HepG2 (cell line): ENCODE data around the gene PPFIA3. TPM values are rescaled to one million over a fixed set of nuclear protein-coding genes. Genes with fewer than 3 reads are reported as not detected.
A peak's percentile ranks its signal among the peaks of the same experiment; 100 is the strongest.

Source experiments
- ARNTL ChIP-seq: sonication (generic); formaldehyde crosslinking; IDR thresholded peaks from 2 replicates; pipeline ENCODE4 v1.4.0; 2020; ENCODE audit warnings: mild to moderate bottlenecking, missing genetic modification reagents
- ATF1 ChIP-seq: IDR thresholded peaks from 2 replicates; pipeline ENCODE4 v1.6.1; 2016; ENCODE audit warnings: mild to moderate bottlenecking, control low read depth
- ATF4 ChIP-seq, 2 experiments: fragments of 450-650 bp in 1 of 2; sonication (generic) in 1 of 2; formaldehyde crosslinking; IDR thresholded peaks; 2 replicates each; pipeline versions ENCODE4 v1.5.0 to v1.8.0; 2020 to 2022; ENCODE audit warnings: mild to moderate bottlenecking in 1 of 2, missing genetic modification reagents in 1 of 2
- EED ChIP-seq: sonication (generic); formaldehyde crosslinking; IDR thresholded peaks from 2 replicates; pipeline ENCODE4 v1.5.0; 2020; ENCODE audit warnings: mild to moderate bottlenecking, missing genetic modification reagents
- HMGXB4 ChIP-seq, 2 experiments: sonication (generic) in 1 of 2; formaldehyde crosslinking in 1 of 2; IDR thresholded peaks; 2 replicates each; pipeline versions ENCODE4 v1.4.0 to v1.6.1; 2018 to 2020; ENCODE audit warnings: missing genetic modification reagents in 2 of 2, borderline replicate concordance in 1 of 2, low read depth in 1 of 2, mild to moderate bottlenecking in 1 of 2, missing biosample characterization in 1 of 2
- HOXA3 ChIP-seq: sonication (generic); formaldehyde crosslinking; IDR thresholded peaks from 2 replicates; pipeline ENCODE4 v1.5.0; 2020; ENCODE audit warnings: missing genetic modification reagents
- JUND ChIP-seq: sonication (generic); formaldehyde crosslinking; IDR thresholded peaks from 2 replicates; pipeline ENCODE4 v1.8.0; 2022; ENCODE audit warnings: mild to moderate bottlenecking, missing genetic modification reagents
- KDM4B ChIP-seq: sonication (generic); formaldehyde crosslinking; IDR thresholded peaks from 2 replicates; pipeline ENCODE4 v1.4.0; 2020; ENCODE audit warnings: missing genetic modification reagents
- PBX2 ChIP-seq: IDR thresholded peaks from 2 replicates; pipeline ENCODE4 v1.6.1; 2016; ENCODE audit warnings: control low read depth
- PHB2 ChIP-seq: fragments of 450-650 bp; IDR thresholded peaks from 2 replicates; pipeline ENCODE4 v1.6.1; 2018; ENCODE audit not compliant: partially characterized antibody
- TEAD3 ChIP-seq: optimal IDR thresholded peaks from 2 replicates; pipeline ENCODE3; 2016; ENCODE audit warnings: borderline replicate concordance
- THYN1 ChIP-seq: sonication (generic); formaldehyde crosslinking; IDR thresholded peaks from 2 replicates; pipeline ENCODE4 v1.8.1; 2023; ENCODE audit warnings: low read depth, mild to moderate bottlenecking, moderate library complexity, missing genetic modification reagents, borderline replicate concordance
- TRIM24 ChIP-seq: sonication (generic); formaldehyde crosslinking; IDR thresholded peaks from 2 replicates; pipeline ENCODE4 v1.8.0; 2022; ENCODE audit warnings: mild to moderate bottlenecking, missing genetic modification reagents
- YEATS4 ChIP-seq: sonication (generic); formaldehyde crosslinking; IDR thresholded peaks from 2 replicates; pipeline ENCODE4 v1.4.0; 2020; ENCODE audit warnings: missing genetic modification reagents, borderline replicate concordance
- ZKSCAN1 ChIP-seq: fragments of 150-350 bp; IDR thresholded peaks from 2 replicates; pipeline ENCODE4 v1.6.1; 2014; ENCODE audit warnings: low read length
- ZNF33B ChIP-seq: sonication (generic); formaldehyde crosslinking; IDR thresholded peaks from 2 replicates; pipeline ENCODE4 v1.5.1; 2020; ENCODE audit warnings: mild to moderate bottlenecking, missing genetic modification reagents
- ZNF432 ChIP-seq: sonication (generic); formaldehyde crosslinking; IDR thresholded peaks from 2 replicates; pipeline ENCODE4 v1.5.0; 2020; ENCODE audit warnings: missing genetic modification reagents, mild to moderate bottlenecking, borderline replicate concordance
- ZNF468 ChIP-seq: sonication (generic); formaldehyde crosslinking; IDR thresholded peaks from 2 replicates; pipeline ENCODE4 v1.8.0; 2022; ENCODE audit warnings: mild to moderate bottlenecking, moderate library complexity, missing genetic modification reagents
- ZNF501 ChIP-seq: sonication (generic); formaldehyde crosslinking; IDR thresholded peaks from 2 replicates; pipeline ENCODE4 v1.5.1; 2020; ENCODE audit warnings: mild to moderate bottlenecking, moderate library complexity, missing genetic modification reagents
- ZNF580 ChIP-seq: IDR thresholded peaks from 2 replicates; pipeline ENCODE4 v1.6.1; 2016; ENCODE audit warnings: low read depth, borderline replicate concordance
- ZNF607 ChIP-seq: sonication (generic); formaldehyde crosslinking; IDR thresholded peaks from 2 replicates; pipeline ENCODE4 v1.5.1; 2020; ENCODE audit warnings: missing genetic modification reagents, mild to moderate bottlenecking, borderline replicate concordance
- ZNF703 ChIP-seq: sonication (generic); formaldehyde crosslinking; IDR thresholded peaks from 2 replicates; pipeline ENCODE4 v1.5.1; 2020; ENCODE audit warnings: missing genetic modification reagents, mild to moderate bottlenecking, moderate library complexity, borderline replicate concordance
- polyA plus RNA-seq, 8 experiments: library from polyadenylated mRNA; depleted of rRNA in 3 of 8; stranded (reverse) in 7 of 8; unstranded in 1 of 8; fragments of >200 nt; fragmentation: Illumina TruSeq in 4 of 8; extraction: Trizol in 4 of 8; gene quantifications; 2 replicates each; pipeline versions ENCODE4 v1.2.1 to v1.2.3, GENCODE V29; 2011 to 2016; ENCODE audit warnings: low read depth in 4 of 8, missing spikeins in 1 of 8, mixed read lengths in 1 of 8; ENCODE audit not compliant: insufficient read depth in 1 of 8
- total RNA-seq, 5 experiments: library from RNA; depleted of rRNA; stranded (reverse); fragments of >200 nt; fragmentation: Illumina TruSeq; extraction: Trizol; gene quantifications; 2 replicates each; pipeline ENCODE4 v1.2.3, GENCODE V29; 2016; ENCODE audit warnings: low read depth in 1 of 5
- TF ChIP-seq, protein P1 (sequence below): sonication (generic); formaldehyde crosslinking; IDR thresholded peaks from 2 replicates; pipeline ENCODE4 v1.4.0; 2020; ENCODE audit warnings: missing genetic modification reagents, borderline replicate concordance

Gene PPFIA3
- total and polyA plus RNA-seq, 2 of the 13 experiments (the other 11 are each of a cell fraction or from before 2014, with no cell fraction given): 6.7 to 8.6 TPM

GRCh38 chr19:49125025-49125731 is 5.8 kb downstream of the PPFIA3 start (continued):
- TF ChIP-seq THYN1: no peak
- TF ChIP-seq KDM4B: no peak
- 0 out of 2 replicates have a peak, but pooled peaks have one; percentile 26 for TF ChIP-seq EED (CRISPR knock-in tag)
- TF ChIP-seq TRIM24 (CRISPR knock-in tag): no peak
- TF ChIP-seq ZNF33B: no peak
- no peak for TF ChIP-seq PHB2
- peak; percentile 58; the same call in 1 of the 2 replicates for TF ChIP-seq ZNF501 (CRISPR knock-in tag)
- peak; percentile 39; the same call in 1 of the 2 replicates for TF ChIP-seq YEATS4 (CRISPR knock-in tag)
- TF ChIP-seq ZNF468 (CRISPR knock-in tag): no peak
- 0 out of 4 replicates have a peak, but pooled peaks of 1 of the 2 experiments have one; percentile 20 for TF ChIP-seq HMGXB4 (CRISPR knock-in tag; IDR thresholded peaks at IDR 0.05; ENCODE audit: borderline replicate concordance in 1 of 2, low read depth in 1 of 2)
- TF ChIP-seq JUND: no peak
- peak; percentile 81; the same call in 1 of the 2 replicates for TF ChIP-seq ZNF607
- TF ChIP-seq HOXA3: 0 out of 2 replicates have a peak, but pooled peaks have one; percentile 33
- TF ChIP-seq, protein P1, sequence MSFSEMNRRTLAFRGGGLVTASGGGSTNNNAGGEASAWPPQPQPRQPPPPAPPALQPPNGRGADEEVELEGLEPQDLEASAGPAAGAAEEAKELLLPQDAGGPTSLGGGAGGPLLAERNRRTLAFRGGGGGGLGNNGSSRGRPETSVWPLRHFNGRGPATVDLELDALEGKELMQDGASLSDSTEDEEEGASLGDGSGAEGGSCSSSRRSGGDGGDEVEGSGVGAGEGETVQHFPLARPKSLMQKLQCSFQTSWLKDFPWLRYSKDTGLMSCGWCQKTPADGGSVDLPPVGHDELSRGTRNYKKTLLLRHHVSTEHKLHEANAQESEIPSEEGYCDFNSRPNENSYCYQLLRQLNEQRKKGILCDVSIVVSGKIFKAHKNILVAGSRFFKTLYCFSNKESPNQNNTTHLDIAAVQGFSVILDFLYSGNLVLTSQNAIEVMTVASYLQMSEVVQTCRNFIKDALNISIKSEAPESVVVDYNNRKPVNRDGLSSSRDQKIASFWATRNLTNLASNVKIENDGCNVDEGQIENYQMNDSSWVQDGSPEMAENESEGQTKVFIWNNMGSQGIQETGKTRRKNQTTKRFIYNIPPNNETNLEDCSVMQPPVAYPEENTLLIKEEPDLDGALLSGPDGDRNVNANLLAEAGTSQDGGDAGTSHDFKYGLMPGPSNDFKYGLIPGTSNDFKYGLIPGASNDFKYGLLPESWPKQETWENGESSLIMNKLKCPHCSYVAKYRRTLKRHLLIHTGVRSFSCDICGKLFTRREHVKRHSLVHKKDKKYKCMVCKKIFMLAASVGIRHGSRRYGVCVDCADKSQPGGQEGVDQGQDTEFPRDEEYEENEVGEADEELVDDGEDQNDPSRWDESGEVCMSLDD (CRISPR knock-in tag): no peak
- 0 out of 2 replicates have a peak, but pooled peaks have one; percentile 45 for TF ChIP-seq ZKSCAN1
- no peak for TF ChIP-seq ZNF432
- TF ChIP-seq ZNF580 (CRISPR knock-in tag): peak; percentile 19; the same call in 1 of the 2 replicates
- TF ChIP-seq ARNTL (CRISPR knock-in tag): no peak
- TF ChIP-seq ZNF703: no peak
- no peak for TF ChIP-seq ATF4 (CRISPR knock-in tag; IDR thresholded peaks at IDR 0.05)
- TF ChIP-seq PBX2: no peak
- peak; percentile 32 for TF ChIP-seq TEAD3
- no peak for TF ChIP-seq ATF1 (CRISPR knock-in tag)
